Upper lobe of right lung (tissue), 1 donor: ENCODE data around the gene SIK2. TPM values are rescaled to one million over a fixed set of nuclear protein-coding genes. Genes with fewer than 3 reads are reported as not detected.

Experiments used
- ATAC-seq: fragments of 200-7000 bp; cut with Tn5 transposase; one replicate; pipeline ENCODE4 v1.9.1; 2020; ENCODE audit warnings: mild to moderate bottlenecking, moderate library complexity
- DNase-seq: peaks from one replicate; pipeline ENCODE4 v3.0.0-alpha.2; 2020
- H3K27ac ChIP-seq: fragments of 200-600 bp; one replicate; pipeline ENCODE4 v1.8.0; 2022
- H3K27me3 ChIP-seq: fragments of 200-600 bp; one replicate; pipeline ENCODE4 v1.8.0; 2022; ENCODE audit warnings: mild to moderate bottlenecking
- H3K36me3 ChIP-seq: fragments of 200-600 bp; one replicate; pipeline ENCODE4 v1.8.0; 2022
- H3K4me1 ChIP-seq: fragments of 200-600 bp; one replicate; pipeline ENCODE4 v1.8.0; 2022
- H3K4me3 ChIP-seq: fragments of 200-600 bp; one replicate; pipeline ENCODE4 v1.8.0; 2022; ENCODE audit warnings: mild to moderate bottlenecking
- H3K9me3 ChIP-seq: fragments of 200-600 bp; one replicate; pipeline ENCODE4 v1.8.0; 2022
- CTCF ChIP-seq: fragments of 200-600 bp; IDR thresholded peaks from one replicate; pipeline ENCODE4 v1.8.0; 2022; ENCODE audit warnings: antibody characterized with exemption
- intact Hi-C: fragments of 100-400 bp; cut with DNase I; formaldehyde crosslinking; loops from one replicate; pipeline ENCODE4 v1.11.0; 2022
- total RNA-seq: library from RNA; stranded (reverse); fragmentation: NEBNext Ultra II Directional; extraction: Animal tissue kit (Norgen Biotek cat#: 25700); gene quantifications from one replicate; pipeline ENCODE4 v1.2.1, GENCODE V29; 2021
- donor health status: DM: no; HTN: yes; CAD: no; lungs with severe emphysema.

SIK2 gene
- total RNA-seq, 1 donor from 2014 or later: 32.6 TPM

- no peak overlapping the region for H3K27ac ChIP-seq
- no peaks in the 10 kb centered on the region for H3K27me3 ChIP-seq
- ATAC-seq: no peak
- no peak overlapping the region for H3K4me3 ChIP-seq
- intact Hi-C loops: no loop called here
- no peaks in the 10 kb centered on the region for H3K9me3 ChIP-seq
- no peak for TF ChIP-seq CTCF
- no peak for DNase-seq
- peaks cover 4% of the 10 kb centered on the region for H3K4me1 ChIP-seq
- peaks cover 21% of the 10 kb centered on the region for H3K36me3 ChIP-seq
These were observed 78.4 kb downstream of the SIK2 start for GRCh38 chr11:111680486-111681175.

- DNase-seq: no peak
- TF ChIP-seq CTCF: no peak
- Histone ChIP-seq H3K4me1 (no peaks in the 10 kb centered on the region), H3K9me3 (no peaks in the 10 kb centered on the region), H3K4me3 (no peak overlapping the region), H3K36me3 (peaks cover 26% of the 10 kb centered on the region), H3K27ac (no peak overlapping the region), H3K27me3 (no peaks in the 10 kb centered on the region)
- intact Hi-C loops: no loop called here
- ATAC-seq: no peak
These were observed 81.6 kb downstream of the SIK2 start for GRCh38 chr11:111683806-111684205.

GRCh38 chr11:111684251-111684650 lies 82.0 kb downstream of the SIK2 start:
- no peak for TF ChIP-seq CTCF
- H3K27me3 ChIP-seq: no peaks in the 10 kb centered on the region
- no peaks in the 10 kb centered on the region for H3K9me3 ChIP-seq
- H3K27ac ChIP-seq: no peak overlapping the region
- H3K36me3 ChIP-seq: peaks cover 30% of the 10 kb centered on the region
- ATAC-seq (no peak), DNase-seq (no peak)
- H3K4me1 ChIP-seq: no peaks in the 10 kb centered on the region
- intact Hi-C loops: no loop called here
- H3K4me3 ChIP-seq: no peak overlapping the region

GRCh38 chr11:111688013-111688412 lies 85.8 kb downstream of the SIK2 start:
- intact Hi-C loops: no loop called here
- TF ChIP-seq CTCF: no peak
- Histone ChIP-seq H3K27me3 (no peaks in the 10 kb centered on the region), H3K4me1 (no peaks in the 10 kb centered on the region), H3K27ac (no peak overlapping the region), H3K36me3 (peaks cover 38% of the 10 kb centered on the region), H3K9me3 (no peaks in the 10 kb centered on the region), H3K4me3 (no peak overlapping the region)
- DNase-seq: no peak
- ATAC-seq: no peak

GRCh38 chr11:111691176-111691575 lies 88.9 kb downstream of the SIK2 start:
- Histone ChIP-seq H3K27ac (no peak overlapping the region), H3K27me3 (no peaks in the 10 kb centered on the region), H3K4me1 (peaks cover 11% of the 10 kb centered on the region), H3K4me3 (no peak overlapping the region), H3K36me3 (peaks cover 24% of the 10 kb centered on the region), H3K9me3 (no peaks in the 10 kb centered on the region)
- DNase-seq: no peak
- no peak for ATAC-seq
- intact Hi-C loops: no loop called here
- TF ChIP-seq CTCF: no peak

- Histone ChIP-seq H3K4me3 (no peak overlapping the region), H3K36me3 (peaks cover 24% of the 10 kb centered on the region), H3K4me1 (peaks cover 12% of the 10 kb centered on the region), H3K27me3 (no peaks in the 10 kb centered on the region), H3K27ac (no peak overlapping the region), H3K9me3 (no peaks in the 10 kb centered on the region)
- ATAC-seq: no peak
- no peak for TF ChIP-seq CTCF
- intact Hi-C loops: no loop called here
- DNase-seq: no peak
These were observed 89.5 kb downstream of the SIK2 start for GRCh38 chr11:111691741-111692140.
